Neuronal stem cell (in vitro differentiated cells): ENCODE data around the gene IRF7.

Experiments used
- DNase-seq: peaks from one replicate; pipeline ENCODE4 v3.0.0-alpha.2; 2013; ENCODE audit warnings: low spot score
- H2AFZ ChIP-seq: one replicate; pipeline ENCODE4 v1.6.1; 2013; ENCODE audit warnings: mild to moderate bottlenecking, low read length, inconsistent platforms
- H2AK5ac ChIP-seq: 2 replicates; pipeline ENCODE4 v1.6.1; 2013; ENCODE audit warnings: low read depth, mild to moderate bottlenecking, inconsistent platforms, low read length, moderate library complexity, mixed read lengths
- H2BK120ac ChIP-seq: 2 replicates; pipeline ENCODE4 v1.6.1; 2013; ENCODE audit warnings: low read depth, mild to moderate bottlenecking, inconsistent platforms, low read length, moderate library complexity, mixed read lengths
- H2BK12ac ChIP-seq: one replicate; pipeline ENCODE4 v1.6.1; 2013; ENCODE audit warnings: low read length, inconsistent platforms
- H2BK15ac ChIP-seq: 2 replicates; pipeline ENCODE4 v1.6.1; 2013; ENCODE audit warnings: mild to moderate bottlenecking, low read length, inconsistent platforms, mixed read lengths
- H2BK5ac ChIP-seq: one replicate; pipeline ENCODE4 v1.6.1; 2013; ENCODE audit warnings: inconsistent platforms, mild to moderate bottlenecking, low read length, moderate library complexity
- H3K14ac ChIP-seq: one replicate; pipeline ENCODE4 v1.6.1; 2013; ENCODE audit warnings: low read length, inconsistent platforms
- H3K18ac ChIP-seq: 2 replicates; pipeline ENCODE4 v1.6.1; 2013; ENCODE audit warnings: low read length, inconsistent platforms
- H3K23ac ChIP-seq: 2 replicates; pipeline ENCODE4 v1.6.1; 2013; ENCODE audit warnings: low read depth, mild to moderate bottlenecking, mixed read lengths, low read length, inconsistent platforms; ENCODE audit not compliant: poor library complexity
- H3K27ac ChIP-seq: replicated peaks from 3 replicates; pipeline ENCODE4 v1.5.1; 2013; ENCODE audit warnings: low read length, inconsistent platforms
- H3K27me3 ChIP-seq, 3 experiments: 2 replicates each; pipeline ENCODE4 v1.6.1; 2013; ENCODE audit warnings: low read length in 3 of 3, mild to moderate bottlenecking in 2 of 3, inconsistent platforms in 1 of 3, low read depth in 1 of 3, mixed read lengths in 1 of 3, moderate library complexity in 1 of 3; ENCODE audit not compliant: control insufficient read depth in 3 of 3, insufficient read depth in 3 of 3
- H3K36me3 ChIP-seq, 2 donors: replicated peaks in 1 of 2; 2 replicates each; pipeline ENCODE4 v1.6.1; 2013; ENCODE audit warnings: low read length in 2 of 2; ENCODE audit not compliant: control insufficient read depth in 2 of 2, insufficient read depth in 2 of 2
- H3K4ac ChIP-seq: 2 replicates; pipeline ENCODE4 v1.6.1; 2013; ENCODE audit warnings: inconsistent platforms, mild to moderate bottlenecking, low read length, moderate library complexity
- H3K4me1 ChIP-seq, 2 donors: 1 replicate in 1 of 2; 2 replicates in 1 of 2; pipeline ENCODE4 v1.6.1; 2013; ENCODE audit warnings: low read length in 2 of 2, low read depth in 1 of 2; ENCODE audit not compliant: control insufficient read depth in 2 of 2, insufficient read depth in 1 of 2
- H3K4me2 ChIP-seq: one replicate; pipeline ENCODE4 v1.6.1; 2013; ENCODE audit warnings: mild to moderate bottlenecking, low read length, inconsistent platforms; ENCODE audit not compliant: insufficient read depth, poor library complexity, severe bottlenecking
- H3K4me3 ChIP-seq, 2 donors: 2 replicates each; pipeline ENCODE4 v1.5.1; 2013; ENCODE audit warnings: low read length in 2 of 2, mild to moderate bottlenecking in 2 of 2, inconsistent platforms in 1 of 2, moderate library complexity in 1 of 2
- H3K79me1 ChIP-seq: one replicate; pipeline ENCODE4 v1.6.1; 2013; ENCODE audit warnings: low read depth, mild to moderate bottlenecking, inconsistent platforms, low read length, moderate library complexity
- H3K9ac ChIP-seq: one replicate; pipeline ENCODE4 v1.6.1; 2013; ENCODE audit warnings: mild to moderate bottlenecking, low read depth, low read length, inconsistent platforms; ENCODE audit not compliant: poor library complexity
- H3K9me3 ChIP-seq, 2 donors: replicated peaks in 1 of 2; 2 replicates each; pipeline versions ENCODE3 to v1.6.1; 2013; ENCODE audit warnings: low read length in 2 of 2, mild to moderate bottlenecking in 2 of 2, inconsistent platforms in 1 of 2, low read depth in 1 of 2, mixed read lengths in 1 of 2, moderate library complexity in 1 of 2; ENCODE audit not compliant: control insufficient read depth in 2 of 2, insufficient read depth in 1 of 2
- H4K8ac ChIP-seq: one replicate; pipeline ENCODE4 v1.6.1; 2013; ENCODE audit warnings: low read depth, mild to moderate bottlenecking, inconsistent platforms, low read length, moderate library complexity
- H4K91ac ChIP-seq: one replicate; pipeline ENCODE4 v1.6.1; 2013; ENCODE audit warnings: low read length, low read depth, mild to moderate bottlenecking, inconsistent platforms; ENCODE audit not compliant: poor library complexity
- WGBS, 2 donors: extraction: QIAGEN DNeasy Blood & Tissue Kit; methylation state at CpG; one replicate each; pipeline ENCODE4 v1.1.7; 2013; ENCODE audit warnings: missing lambda C conversion rate in 2 of 2, mixed read lengths in 1 of 2; ENCODE audit not compliant: insufficient read length in 2 of 2, insufficient replicate concordance in 1 of 2; ENCODE audit errors: extremely low coverage in 2 of 2; 5-methylcytosine and 5-hydroxymethylcytosine counted together

Gene IRF7

DNA sequence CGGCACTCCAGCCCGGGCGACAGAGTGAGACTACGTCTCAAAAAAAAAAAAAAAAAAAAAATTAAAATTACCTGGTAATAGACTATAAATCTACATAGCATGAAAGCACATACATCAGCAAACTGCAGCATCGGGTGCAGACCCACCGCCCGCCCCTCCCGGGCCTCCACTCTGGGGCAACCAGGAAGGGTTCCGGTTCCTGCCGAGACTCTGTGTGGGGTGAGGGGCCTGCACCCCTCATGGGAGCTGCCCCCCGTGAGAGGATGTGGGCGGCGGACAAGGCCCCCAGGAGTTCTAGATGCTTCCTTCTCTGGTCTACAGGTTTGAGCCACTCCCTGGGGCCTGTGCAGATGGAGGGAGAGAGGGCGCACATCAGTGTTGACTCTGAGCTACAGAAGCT lies 30.5 kb upstream of the IRF7 start:
- no peak overlapping the region for H3K27ac ChIP-seq
- H3K23ac ChIP-seq, result no peak overlapping the region
- no peak overlapping the region for H3K4me3 ChIP-seq
- peaks cover 10 to 70% of the 10 kb centered on the region in 2 donors for H3K36me3 ChIP-seq
- no peak overlapping the region for H3K4ac ChIP-seq
- H2BK12ac ChIP-seq, result no peak overlapping the region
- H2AK5ac ChIP-seq, result no peak overlapping the region
- peaks cover 0 to 6% of the 10 kb centered on the region in 2 donors for H3K9me3 ChIP-seq
- no peak overlapping the region for H2BK120ac ChIP-seq
- no peak overlapping the region for H3K18ac ChIP-seq
- no CpG with 5 or more reads among the region's 14 CpGs for WGBS, 2 donors
- H3K4me2 ChIP-seq, result no peak overlapping the region
- H2BK5ac ChIP-seq, result no peak overlapping the region
- H2BK15ac ChIP-seq, result no peak overlapping the region
- H3K79me1 ChIP-seq, result peaks cover 8% of the 10 kb centered on the region
- no peak overlapping the region for H3K9ac ChIP-seq
- DNase-seq, result no peak
- H3K4me1 ChIP-seq, result no peaks in the 10 kb centered on the region
- H3K27me3 ChIP-seq, result peaks cover 0 to 2% (median 0%) of the 10 kb centered on the region in 3 experiments
- no peak overlapping the region for H2AFZ ChIP-seq
- no peak overlapping the region for H3K14ac ChIP-seq
- no peak overlapping the region for H4K8ac ChIP-seq
- H4K91ac ChIP-seq, result no peak overlapping the region

DNA sequence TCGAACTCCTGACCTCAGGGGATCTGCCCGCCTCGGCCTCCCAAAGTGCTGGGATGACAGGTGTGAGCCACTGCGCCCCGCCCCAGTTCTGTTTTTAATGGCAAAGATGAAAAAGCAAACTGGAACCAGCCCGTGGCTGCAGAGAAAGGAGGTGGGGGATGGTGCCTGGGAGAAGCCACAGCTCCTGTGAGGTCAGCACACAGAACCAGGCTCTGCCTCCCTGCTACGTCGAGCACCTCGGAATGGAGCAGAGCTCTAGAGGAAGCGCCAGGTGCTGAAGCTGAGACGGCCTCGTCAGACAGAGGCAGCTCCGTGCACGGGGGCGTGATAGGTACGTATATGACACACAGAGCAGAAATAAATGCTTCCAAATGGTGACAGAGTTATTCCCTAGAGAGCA lies 29.8 kb upstream of the IRF7 start:
- peaks cover 9 to 67% of the 10 kb centered on the region in 2 donors for H3K36me3 ChIP-seq
- no peak overlapping the region for H2BK120ac ChIP-seq
- no peak overlapping the region for H3K9ac ChIP-seq
- no peak overlapping the region for H3K4me2 ChIP-seq
- H3K27ac ChIP-seq, result no peak overlapping the region
- no peak overlapping the region for H4K8ac ChIP-seq
- peaks cover 0 to 2% (median 1%) of the 10 kb centered on the region in 3 experiments for H3K27me3 ChIP-seq
- H3K9me3 ChIP-seq, result peaks cover 0 to 6% of the 10 kb centered on the region in 2 donors
- no peak overlapping the region for H2AK5ac ChIP-seq
- no peak overlapping the region for H2AFZ ChIP-seq
- H2BK15ac ChIP-seq, result no peak overlapping the region
- H3K18ac ChIP-seq, result no peak overlapping the region
- H3K4me3 ChIP-seq, result no peak overlapping the region
- DNase-seq, result no peak
- no CpG with 5 or more reads among the region's 16 CpGs for WGBS, 2 donors
- H3K4ac ChIP-seq, result no peak overlapping the region
- H3K4me1 ChIP-seq, result peaks cover 0 to under 1% of the 10 kb centered on the region in 2 donors
- peaks cover 8% of the 10 kb centered on the region for H3K79me1 ChIP-seq
- H2BK5ac ChIP-seq, result no peak overlapping the region
- H4K91ac ChIP-seq, result no peak overlapping the region
- H2BK12ac ChIP-seq, result no peak overlapping the region
- H3K14ac ChIP-seq, result no peak overlapping the region
- no peak overlapping the region for H3K23ac ChIP-seq

DNA sequence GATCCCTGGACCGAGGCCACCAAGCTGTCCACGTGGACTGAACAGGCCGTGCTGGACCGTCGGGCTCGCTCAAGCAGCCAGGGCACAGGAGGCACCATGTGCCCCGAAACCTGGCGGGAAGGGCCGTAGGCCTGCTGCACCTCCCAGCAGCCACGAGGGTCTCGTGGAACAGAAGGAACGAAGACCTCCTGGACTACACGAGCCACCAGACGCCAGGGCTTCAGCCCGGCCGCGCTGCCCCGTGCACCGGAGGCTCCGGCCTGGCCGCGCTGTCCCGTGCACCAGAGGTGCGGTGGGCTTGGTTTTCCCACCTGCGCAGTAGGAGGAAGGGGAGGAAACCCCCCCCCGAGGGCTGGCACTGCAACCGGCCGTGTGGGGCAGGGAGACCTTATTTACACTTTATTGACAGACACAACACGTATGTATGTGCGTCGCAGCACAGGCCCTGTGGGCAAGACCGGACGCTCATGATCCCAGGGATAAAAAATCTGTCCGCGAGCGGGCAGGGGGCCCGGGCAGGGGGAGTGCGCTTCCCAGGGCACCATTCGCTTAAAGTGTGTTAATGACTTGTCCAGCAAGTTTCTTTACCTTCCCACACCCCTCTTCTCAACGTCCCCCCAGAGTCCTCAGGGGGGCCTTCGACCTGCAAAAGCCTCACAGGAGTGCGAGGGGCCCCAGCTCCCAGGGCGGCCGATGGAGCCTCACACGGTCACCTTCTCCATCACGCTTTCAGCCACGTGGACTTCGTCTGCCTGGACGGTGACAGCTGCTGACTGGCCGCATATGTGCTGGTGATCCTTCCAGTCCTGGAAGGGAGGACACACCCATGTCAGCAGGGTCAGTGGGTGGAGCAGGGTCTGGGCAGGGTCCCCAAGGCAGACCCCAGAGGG lies 28.3 kb upstream of the IRF7 start:
- no peak overlapping the region for H3K4me2 ChIP-seq
- no peak overlapping the region for H3K4me3 ChIP-seq
- H3K27ac ChIP-seq, result no peak overlapping the region
- no peak overlapping the region for H3K14ac ChIP-seq
- no CpG with 5 or more reads among the region's 50 CpGs for WGBS, 2 donors
- peaks cover 2 to 8% of the 10 kb centered on the region in 2 donors for H3K4me1 ChIP-seq
- no peak overlapping the region for H2AFZ ChIP-seq
- H3K4ac ChIP-seq, result no peak overlapping the region
- no peak overlapping the region for H2BK15ac ChIP-seq
- no peak for DNase-seq
- peaks cover 5 to 58% of the 10 kb centered on the region in 2 donors for H3K36me3 ChIP-seq
- H3K79me1 ChIP-seq, result peaks cover 8% of the 10 kb centered on the region
- H3K9me3 ChIP-seq, result peaks cover 0 to 6% of the 10 kb centered on the region in 2 donors
- H3K23ac ChIP-seq, result peak overlapping the region; percentile 25
- peak overlapping the region; percentile 50 for H3K9ac ChIP-seq
- H4K91ac ChIP-seq, result no peak overlapping the region
- H2BK5ac ChIP-seq, result no peak overlapping the region
- H2AK5ac ChIP-seq, result no peak overlapping the region
- no peak overlapping the region for H2BK12ac ChIP-seq
- no peak overlapping the region for H2BK120ac ChIP-seq
- H3K27me3 ChIP-seq, result peaks cover 0 to 4% (median 2%) of the 10 kb centered on the region in 3 experiments
- peak overlapping the region; percentile 59 for H3K18ac ChIP-seq
- no peak overlapping the region for H4K8ac ChIP-seq

DNA sequence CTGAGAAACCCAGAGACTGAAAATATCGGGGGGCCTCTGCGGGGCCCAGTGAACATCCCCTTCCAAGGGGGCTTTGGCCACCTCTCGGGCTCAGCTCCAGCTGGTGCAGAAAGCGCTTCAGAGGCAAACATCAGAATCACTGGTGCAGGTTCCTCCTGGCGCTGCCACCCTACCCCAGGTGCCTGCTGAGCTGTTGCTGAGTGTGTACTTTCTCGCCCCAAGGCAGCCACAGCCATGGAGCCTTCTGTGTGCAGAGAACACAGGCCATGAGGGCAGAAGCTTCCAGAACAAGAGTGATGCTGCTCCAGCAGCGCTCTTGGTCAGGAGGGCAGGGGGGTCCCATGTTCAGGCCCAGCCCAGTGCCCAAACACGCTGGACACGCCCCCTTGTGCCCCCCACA lies 27.6 kb upstream of the IRF7 start:
- Histone ChIP-seq H3K9me3 (peaks cover 0 to 6% of the 10 kb centered on the region in 2 donors), H3K79me1 (peaks cover 8% of the 10 kb centered on the region), H2BK120ac (no peak overlapping the region), H2AFZ (no peak overlapping the region), H3K27ac (no peak overlapping the region), H3K27me3 (peaks cover 0 to 4% (median 2%) of the 10 kb centered on the region in 3 experiments), H3K9ac (peak overlapping the region; percentile 50), H2BK15ac (no peak overlapping the region), H2BK5ac (no peak overlapping the region), H3K18ac (peak overlapping the region; percentile 11), H3K4me2 (no peak overlapping the region), H3K4me1 (peaks cover 8 to 9% of the 10 kb centered on the region in 2 donors), H2BK12ac (no peak overlapping the region), H3K23ac (no peak overlapping the region), H4K8ac (no peak overlapping the region), H4K91ac (no peak overlapping the region), H3K4ac (no peak overlapping the region), H2AK5ac (no peak overlapping the region), H3K4me3 (no peak overlapping the region), H3K14ac (no peak overlapping the region), H3K36me3 (peaks cover 5 to 54% of the 10 kb centered on the region in 2 donors)
- no peak for DNase-seq
- WGBS, 2 donors, result no CpG with 5 or more reads among the region's 9 CpGs
